ENCODE data around the gene PPARD. TPM values are rescaled to one million over a fixed set of nuclear protein-coding genes. Genes with fewer than 3 reads are reported as not detected.
"Not testable (repeated sequence)": the region's sequence is repeated elsewhere in the genome, so short reads cannot be mapped to it uniquely, and the experiment has no call there.

The PPARD gene
- polyA plus RNA-seq, 12 donors, result 16.9 to 26.4 (median 21.1) TPM; not detected in 1

GRCh38 chr6:35377002-35377401 is 34.6 kb downstream of the PPARD start:
- DNase-seq, result no peak

- DNase-seq, result no peak
Measured at GRCh38 chr6:35378261-35378660, 35.9 kb downstream of the PPARD start.

- DNase-seq, result no peak
Measured at GRCh38 chr6:35381132-35381531, 38.8 kb downstream of the PPARD start.

- no peak for DNase-seq
Measured at GRCh38 chr6:35382015-35382414, 39.7 kb downstream of the PPARD start.

- peak; percentile 68 for DNase-seq
Measured at GRCh38 chr6:35385457-35386202, 43.3 kb downstream of the PPARD start.

- no peak for DNase-seq
Measured at GRCh38 chr6:35386989-35387388, 44.6 kb downstream of the PPARD start.

GRCh38 chr6:35388030-35388429 is 45.7 kb downstream of the PPARD start:
- no peak for DNase-seq

GRCh38 chr6:35388772-35389352 is 46.5 kb downstream of the PPARD start:
- no peak for DNase-seq

- DNase-seq, result not testable (repeated sequence)
Measured at GRCh38 chr6:35389386-35389785, 47.0 kb downstream of the PPARD start.

GRCh38 chr6:35391240-35391968 is 49.0 kb downstream of the PPARD start:
- no peak for DNase-seq

GRCh38 chr6:35392111-35392702 is 49.8 kb downstream of the PPARD start:
- DNase-seq, result no peak

- no peak for DNase-seq
Measured at GRCh38 chr6:35392773-35393672, 50.7 kb downstream of the PPARD start.

GRCh38 chr6:35396991-35397390 is 54.6 kb downstream of the PPARD start:
- DNase-seq, result no peak

- no peak for DNase-seq
Measured at GRCh38 chr6:35397806-35398418, 55.6 kb downstream of the PPARD start.

- DNase-seq, result no peak
Measured at GRCh38 chr6:35398526-35398925, 56.2 kb downstream of the PPARD start.

- DNase-seq, result no peak
Measured at GRCh38 chr6:35400111-35400510, 57.8 kb downstream of the PPARD start.

- no peak for DNase-seq
Measured at GRCh38 chr6:35400901-35401311, 58.5 kb downstream of the PPARD start.

GRCh38 chr6:35401514-35401913 is 59.2 kb downstream of the PPARD start:
- no peak for DNase-seq

GRCh38 chr6:35402136-35402855 is 59.9 kb downstream of the PPARD start:
- no peak for DNase-seq

- DNase-seq, result no peak
Measured at GRCh38 chr6:35402856-35403191, 60.5 kb downstream of the PPARD start.
